ENCODE results near the gene NOMO2. TPM values are rescaled to one million over a fixed set of nuclear protein-coding genes. Genes with fewer than 3 reads are reported as not detected.
"Not testable (repeated sequence)": the region's sequence is repeated elsewhere in the genome, so short reads cannot be mapped to it uniquely, and the experiment has no call there.

NOMO2 gene
- total RNA-seq, 2 donors from 2014 or later, result 223 to 229 TPM

DNA sequence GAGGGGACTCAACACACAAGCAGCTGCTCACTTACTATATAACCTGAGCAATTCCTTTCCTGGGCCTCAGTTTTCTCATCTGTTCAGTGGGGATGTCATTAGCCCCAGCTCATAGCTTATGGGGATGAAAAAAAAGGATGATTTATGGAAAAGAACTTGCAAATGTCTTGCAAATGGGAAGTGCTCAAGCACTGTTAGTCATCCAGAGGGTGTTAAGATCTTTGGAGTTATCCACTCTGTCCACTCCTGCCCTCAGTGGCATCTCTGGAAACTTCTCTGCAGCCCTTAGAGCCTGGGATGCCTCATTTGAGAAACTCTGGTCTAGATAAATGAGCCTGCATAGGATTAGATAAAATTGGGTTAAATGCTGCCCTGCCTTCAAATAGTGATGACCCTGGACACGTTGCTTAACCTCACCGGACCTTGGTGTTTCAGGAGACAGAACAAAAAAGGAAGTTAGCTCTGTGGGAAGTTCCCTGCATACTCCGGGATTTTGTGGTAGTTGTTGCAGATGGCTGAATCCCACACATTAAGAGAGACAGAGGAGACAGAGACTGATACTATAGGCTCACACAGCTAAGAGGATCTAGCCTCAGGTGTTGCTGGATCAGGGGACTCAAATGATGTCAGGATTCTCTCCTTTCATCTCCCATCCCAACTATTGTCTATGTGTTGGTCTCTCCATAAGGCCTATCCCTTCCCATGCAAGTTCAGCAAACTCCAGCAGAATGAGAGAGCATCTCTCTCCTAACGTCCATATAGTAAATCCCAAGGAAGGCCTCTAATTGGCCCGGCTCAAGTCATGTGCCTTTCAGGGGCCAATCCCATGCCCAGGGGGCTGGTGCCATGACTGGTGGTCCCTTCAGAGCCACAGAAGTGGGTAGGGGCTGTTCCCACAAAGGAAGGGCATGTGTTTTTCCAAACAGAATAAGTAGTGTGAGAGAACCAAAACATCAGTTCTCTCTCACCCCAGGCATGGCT lies 25.0 kb upstream of the NOMO2 start:
- not testable (repeated sequence) for H3K27me3 ChIP-seq; H3K27ac ChIP-seq; H3K9me3 ChIP-seq; H3K4me3 ChIP-seq; H3K4me1 ChIP-seq; H3K36me3 ChIP-seq; DNase-seq (ENCODE audit: low spot score)

GRCh38 chr16:18585789-18586188 lies 23.9 kb upstream of the NOMO2 start:
- not testable (repeated sequence) for H3K4me3 ChIP-seq

DNA sequence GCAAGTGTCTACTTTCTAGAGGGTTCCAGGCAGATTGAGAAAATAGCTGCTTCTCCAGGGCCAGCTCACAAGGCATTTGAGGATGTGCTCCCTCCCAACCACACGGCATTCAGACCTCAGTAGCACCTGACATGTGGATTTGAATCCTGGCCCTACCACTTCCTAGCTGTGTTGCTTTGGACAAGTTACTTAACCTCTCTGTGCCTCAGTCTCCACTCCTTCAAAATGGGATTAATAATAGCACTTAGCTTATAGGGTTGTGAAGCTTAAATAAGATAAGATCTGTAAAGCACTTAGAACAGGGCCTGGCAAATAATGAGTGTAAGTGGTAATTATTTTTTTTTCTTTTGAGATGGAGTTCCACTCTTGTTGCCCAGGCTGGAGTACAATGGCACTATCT lies 21.0 kb upstream of the NOMO2 start:
- Histone ChIP-seq H3K4me3 (no peak overlapping the region), H3K9me3 (no peaks in the 10 kb centered on the region), H3K27ac (no peak overlapping the region), H3K36me3 (no peaks in the 10 kb centered on the region), H3K27me3 (no peaks in the 10 kb centered on the region), H3K4me1 (no peaks in the 10 kb centered on the region)
- no peak for TF ChIP-seq CTCF (IDR thresholded peaks at IDR 0.05)
- no peak for DNase-seq (ENCODE audit: low spot score)

More at GRCh38 chr16:18585789-18586188, 23.9 kb upstream of the NOMO2 start:
- not testable (repeated sequence) for H3K4me1 ChIP-seq; H3K36me3 ChIP-seq; H3K27me3 ChIP-seq; DNase-seq (ENCODE audit: low spot score); H3K27ac ChIP-seq; H3K9me3 ChIP-seq

- not testable (repeated sequence) for DNase-seq (ENCODE audit: low spot score)
These were observed 18.5 kb upstream of the NOMO2 start for GRCh38 chr16:18580396-18580795.

DNA sequence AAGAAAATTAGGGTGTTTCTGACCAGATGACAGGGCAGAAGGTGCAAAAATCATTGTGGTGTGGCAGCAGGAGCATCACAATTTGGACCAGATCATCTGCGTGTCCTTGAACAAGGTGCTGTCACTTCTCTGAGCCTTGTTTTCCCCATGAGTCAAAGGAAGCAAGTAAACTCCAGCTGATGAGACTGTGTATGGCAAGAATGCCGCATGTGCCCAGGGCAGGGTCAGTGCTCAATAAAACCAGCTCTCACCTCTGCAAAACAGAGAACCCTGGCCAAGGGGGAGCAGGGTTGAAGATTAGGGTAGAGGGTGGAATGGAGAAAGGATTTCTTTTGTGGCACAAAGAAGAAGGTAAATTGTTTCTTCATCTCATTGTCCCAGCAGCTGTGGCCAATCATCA lies 17.4 kb upstream of the NOMO2 start:
- H3K4me3 ChIP-seq; H3K9me3 ChIP-seq; H3K4me1 ChIP-seq; H3K27me3 ChIP-seq; DNase-seq (ENCODE audit: low spot score); H3K36me3 ChIP-seq; H3K27ac ChIP-seq: not testable (repeated sequence)

More at GRCh38 chr16:18580396-18580795, 18.5 kb upstream of the NOMO2 start:
- not testable (repeated sequence) for H3K4me3 ChIP-seq, H3K27me3 ChIP-seq, H3K36me3 ChIP-seq, H3K4me1 ChIP-seq, H3K9me3 ChIP-seq, H3K27ac ChIP-seq

- H3K36me3 ChIP-seq; H3K27ac ChIP-seq; H3K4me3 ChIP-seq; H3K4me1 ChIP-seq; H3K9me3 ChIP-seq; H3K27me3 ChIP-seq; DNase-seq (ENCODE audit: low spot score): not testable (repeated sequence)
These were observed 16.0 kb upstream of the NOMO2 start for GRCh38 chr16:18577942-18578341.

DNA sequence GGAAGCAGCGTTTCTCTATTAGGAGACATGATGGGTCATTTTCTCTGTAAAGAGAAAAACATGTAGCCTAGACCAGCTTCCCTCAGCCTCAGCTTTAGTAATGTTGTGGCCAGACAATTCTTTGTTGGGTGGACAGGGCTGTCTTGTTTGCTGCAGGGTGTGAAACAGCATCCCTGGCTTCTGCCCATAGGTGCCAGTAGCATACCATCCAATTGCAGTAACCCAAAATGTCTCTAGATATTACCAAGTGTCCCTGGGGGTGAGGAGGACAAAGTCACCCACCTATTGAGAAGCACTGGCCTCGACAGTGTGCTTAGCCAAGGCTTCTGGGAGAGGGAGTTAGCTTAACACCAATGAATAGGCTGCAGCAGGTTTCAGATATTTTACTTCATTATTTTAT lies 14.0 kb upstream of the NOMO2 start:
- H3K9me3 ChIP-seq; H3K4me3 ChIP-seq; H3K36me3 ChIP-seq; DNase-seq (ENCODE audit: low spot score); H3K27ac ChIP-seq; H3K27me3 ChIP-seq; H3K4me1 ChIP-seq: not testable (repeated sequence)

DNA sequence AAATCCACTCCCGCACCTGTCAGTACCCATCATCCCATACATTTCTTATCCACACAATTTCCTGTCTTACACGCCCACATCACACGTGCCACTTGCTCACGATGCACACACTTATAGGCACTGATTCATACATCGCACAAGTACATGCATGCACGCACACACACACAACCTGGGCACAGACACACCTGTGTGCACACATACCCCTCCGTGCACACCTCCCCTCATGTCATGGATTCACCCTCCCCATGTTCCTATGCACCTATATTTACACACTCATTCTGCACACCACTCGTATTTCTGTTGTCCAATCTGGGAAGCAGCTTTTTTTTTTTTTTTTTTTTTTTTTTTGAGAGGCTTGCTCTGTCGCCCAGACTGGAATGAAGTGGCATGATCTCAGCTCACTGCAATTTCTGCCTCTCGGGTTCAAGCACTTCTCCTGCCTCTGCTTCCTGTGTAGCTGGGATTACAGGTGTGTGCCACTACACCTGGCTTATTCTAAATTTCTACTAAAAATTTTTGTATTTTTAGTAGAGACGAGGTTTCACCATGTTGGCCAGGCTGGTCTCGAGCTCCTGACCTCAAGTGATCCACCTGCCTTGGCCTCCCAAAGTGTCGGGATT lies 13.5 kb upstream of the NOMO2 start:
- not testable (repeated sequence) for H3K36me3 ChIP-seq; H3K4me3 ChIP-seq; H3K27me3 ChIP-seq; H3K27ac ChIP-seq; H3K9me3 ChIP-seq; H3K4me1 ChIP-seq; DNase-seq (ENCODE audit: low spot score)

DNA sequence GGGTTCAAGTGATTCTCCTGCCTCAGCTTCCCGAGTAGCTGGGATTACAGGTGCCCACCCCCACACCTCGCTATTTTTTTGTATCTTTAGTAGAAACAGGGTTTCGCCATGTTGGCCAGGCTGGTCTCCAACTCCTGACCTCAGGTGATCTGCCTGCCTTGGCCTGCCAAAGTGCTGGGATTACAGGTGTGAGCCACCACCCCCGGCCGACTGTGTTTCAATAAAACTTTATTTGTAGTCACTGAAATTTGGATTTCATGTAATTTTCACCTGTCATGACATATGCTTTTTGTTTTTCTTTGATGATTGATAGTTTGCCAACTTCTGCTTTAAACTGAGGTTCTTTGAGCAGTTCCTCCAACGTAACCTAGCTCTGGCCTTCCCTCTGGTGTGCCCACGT lies 12.0 kb upstream of the NOMO2 start:
- not testable (repeated sequence) for H3K4me3 ChIP-seq; H3K9me3 ChIP-seq; H3K36me3 ChIP-seq; DNase-seq (ENCODE audit: low spot score); H3K27ac ChIP-seq; H3K4me1 ChIP-seq; H3K27me3 ChIP-seq

DNA sequence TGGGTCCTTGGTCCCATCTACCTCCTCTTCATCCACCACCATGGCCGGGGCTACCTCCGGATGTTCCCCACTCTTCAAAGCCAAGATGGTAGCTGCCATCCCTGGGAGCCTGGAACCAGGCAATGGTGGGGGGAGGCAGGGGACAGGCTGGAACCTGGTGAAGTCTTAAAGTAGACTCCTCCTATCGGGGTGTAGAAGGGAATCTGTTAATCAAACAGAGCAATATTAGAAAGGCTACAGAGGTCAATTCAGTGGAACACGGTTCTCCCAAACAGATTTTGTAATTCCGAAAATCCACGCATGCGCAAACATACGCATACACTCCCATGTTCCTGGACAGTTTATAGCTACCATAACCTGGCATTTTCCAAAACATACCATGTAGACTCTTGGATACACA lies 11.1 kb upstream of the NOMO2 start:
- H3K9me3 ChIP-seq; DNase-seq (ENCODE audit: low spot score); H3K27ac ChIP-seq; H3K4me1 ChIP-seq; H3K27me3 ChIP-seq; H3K36me3 ChIP-seq; H3K4me3 ChIP-seq: not testable (repeated sequence)

DNA sequence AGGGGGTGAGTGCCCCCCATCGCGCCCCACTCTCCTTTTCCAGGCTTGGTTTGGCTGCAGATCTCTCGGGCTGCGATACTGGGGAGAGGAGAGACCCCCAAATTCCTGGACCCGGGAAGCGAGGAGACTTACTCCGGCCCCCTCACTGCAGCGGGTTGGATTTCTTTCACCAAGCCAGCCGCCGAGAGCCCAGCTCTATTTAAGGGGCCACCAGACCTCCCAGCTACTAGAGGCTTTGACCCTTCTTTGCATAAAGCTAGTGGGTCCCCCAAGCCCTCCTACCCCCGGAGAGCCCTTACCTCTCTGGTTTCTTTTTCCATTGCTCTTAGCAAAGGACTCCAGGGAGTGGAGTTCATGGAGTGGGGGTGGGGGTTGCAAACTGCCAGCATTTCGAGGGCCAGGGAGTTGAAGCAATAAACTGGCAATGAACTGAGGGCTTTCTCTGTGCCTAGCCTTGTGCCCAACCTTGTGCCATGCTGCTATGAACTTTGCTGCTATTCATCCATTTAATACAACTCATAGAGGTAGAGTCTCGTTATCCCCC lies 9.5 kb upstream of the NOMO2 start:
- H3K4me1 ChIP-seq; H3K36me3 ChIP-seq; H3K27ac ChIP-seq; DNase-seq (ENCODE audit: low spot score); H3K27me3 ChIP-seq; H3K9me3 ChIP-seq: not testable (repeated sequence)
- H3K4me3 ChIP-seq, result peak overlapping the region in 1 of 2 donors; percentile 27

GRCh38 chr16:18570529-18571306 lies 8.8 kb upstream of the NOMO2 start:
- H3K36me3 ChIP-seq; H3K4me1 ChIP-seq; H3K27ac ChIP-seq; H3K9me3 ChIP-seq; DNase-seq (ENCODE audit: low spot score); H3K27me3 ChIP-seq: not testable (repeated sequence)
- H3K4me3 ChIP-seq, result peak overlapping the region in 1 of 2 donors; percentile 39
